Amniotic epithelial cell (primary cell): ENCODE data around the gene TBP.
"Not testable (repeated sequence)": the region's sequence is repeated elsewhere in the genome, so short reads cannot be mapped to it uniquely, and the experiment has no call there.

ENCODE experiments used
- DNase-seq: peaks from one replicate; pipeline ENCODE4 v3.0.0-alpha.2; 2010; ENCODE audit warnings: low read depth

TBP gene

GRCh38 chr6:170554013-170554795 is at the start of gene TBP:
TSS of gene TBP (plus strand) at chr6:170554369. CDS start at chr6:170557030, 2,661 bp downstream.
- peak; percentile 99 for DNase-seq

GRCh38 chr6:170504479-170504878 is 49.7 kb upstream of the TBP start:
- DNase-seq = no peak

- DNase-seq = no peak
Observed at GRCh38 chr6:170505306-170505705, 48.9 kb upstream of the TBP start.

GRCh38 chr6:170506446-170506845 is 47.7 kb upstream of the TBP start:
- no peak for DNase-seq

GRCh38 chr6:170507728-170508127 is 46.4 kb upstream of the TBP start:
- not testable (repeated sequence) for DNase-seq

- not testable (repeated sequence) for DNase-seq
Observed at GRCh38 chr6:170508275-170508674, 45.9 kb upstream of the TBP start.

- not testable (repeated sequence) for DNase-seq
Observed at GRCh38 chr6:170508892-170509722, 45.1 kb upstream of the TBP start.

GRCh38 chr6:170509723-170510018 is 44.5 kb upstream of the TBP start:
- no peak for DNase-seq

GRCh38 chr6:170510631-170511030 is 43.5 kb upstream of the TBP start:
- DNase-seq = no peak

- DNase-seq = no peak
Observed at GRCh38 chr6:170512249-170512648, 41.9 kb upstream of the TBP start.

- DNase-seq = no peak
Observed at GRCh38 chr6:170514908-170515307, 39.3 kb upstream of the TBP start.

GRCh38 chr6:170516783-170517616 is 37.2 kb upstream of the TBP start:
- peak; percentile 77 for DNase-seq

GRCh38 chr6:170522565-170523183 is 31.5 kb upstream of the TBP start:
- DNase-seq = peak; percentile 22

GRCh38 chr6:170523256-170524171 is 30.7 kb upstream of the TBP start:
- DNase-seq = no peak

GRCh38 chr6:170524172-170524502 is 30.0 kb upstream of the TBP start:
- DNase-seq = no peak

GRCh38 chr6:170525795-170526194 is 28.4 kb upstream of the TBP start:
- DNase-seq = peak; percentile 28

GRCh38 chr6:170527995-170528394 is 26.2 kb upstream of the TBP start:
- not testable (repeated sequence) for DNase-seq

GRCh38 chr6:170529839-170530469 is 24.2 kb upstream of the TBP start:
- DNase-seq = peak; percentile 59

- no peak for DNase-seq
Observed at GRCh38 chr6:170532867-170533488, 21.2 kb upstream of the TBP start.

- no peak for DNase-seq
Observed at GRCh38 chr6:170533792-170534191, 20.4 kb upstream of the TBP start.
